HG03139 (cell line): ENCODE results near the gene SLC22A5.
"Not testable (repeated sequence)": the region's sequence is repeated elsewhere in the genome, so short reads cannot be mapped to it uniquely, and the experiment has no call there.

Experiments used
- ATAC-seq: cut with Tn5 transposase; IDR thresholded peaks from one replicate; pipeline ENCODE4 v1.9.1; 2021; ENCODE audit not compliant: unreplicated experiment

The SLC22A5 gene

GRCh38 chr5:132387640-132388117 lies 18.2 kb downstream of the SLC22A5 start:
- no peak for ATAC-seq

DNA sequence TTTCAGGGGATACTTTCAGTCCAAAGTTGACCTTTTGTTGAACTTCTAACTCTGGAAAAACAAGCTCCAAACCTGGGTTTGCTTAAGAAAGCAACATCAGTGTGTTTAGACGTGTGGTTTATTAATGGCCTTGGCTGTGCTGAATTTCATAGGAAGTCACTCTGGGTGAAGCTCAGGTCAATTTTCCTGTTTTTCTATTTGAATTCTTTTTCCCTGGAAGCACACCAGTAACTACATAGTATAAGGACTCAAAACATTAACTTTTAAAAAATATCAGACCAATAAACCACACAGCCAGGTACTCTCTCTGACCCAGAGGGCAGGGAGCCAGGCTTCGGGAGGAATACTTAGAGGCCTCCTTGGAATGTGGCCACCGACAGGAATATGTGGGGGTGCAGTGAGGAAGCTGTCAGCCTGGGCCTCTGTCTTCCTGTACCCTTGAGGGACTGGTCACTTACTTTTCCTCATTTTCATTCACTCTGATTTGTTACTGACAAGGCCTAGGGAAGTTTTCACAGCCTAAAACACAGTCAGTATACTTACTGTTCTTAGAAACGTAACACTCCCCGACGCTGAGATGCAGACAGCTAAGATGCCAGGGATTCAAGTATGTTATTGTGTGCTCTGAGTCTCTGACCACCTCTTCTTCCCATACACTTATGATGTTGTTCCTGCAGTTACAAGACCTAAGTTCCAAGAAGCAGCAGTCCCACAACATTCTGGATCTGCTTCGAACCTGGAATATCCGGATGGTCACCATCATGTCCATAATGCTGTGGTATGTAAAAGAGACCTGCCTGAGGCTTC lies 18.9 kb downstream of the SLC22A5 start:
- no peak for ATAC-seq

- no peak for ATAC-seq
Observed at GRCh38 chr5:132389051-132389331, 19.5 kb downstream of the SLC22A5 start.

GRCh38 chr5:132389585-132390286 lies 20.2 kb downstream of the SLC22A5 start:
- ATAC-seq = no peak

DNA sequence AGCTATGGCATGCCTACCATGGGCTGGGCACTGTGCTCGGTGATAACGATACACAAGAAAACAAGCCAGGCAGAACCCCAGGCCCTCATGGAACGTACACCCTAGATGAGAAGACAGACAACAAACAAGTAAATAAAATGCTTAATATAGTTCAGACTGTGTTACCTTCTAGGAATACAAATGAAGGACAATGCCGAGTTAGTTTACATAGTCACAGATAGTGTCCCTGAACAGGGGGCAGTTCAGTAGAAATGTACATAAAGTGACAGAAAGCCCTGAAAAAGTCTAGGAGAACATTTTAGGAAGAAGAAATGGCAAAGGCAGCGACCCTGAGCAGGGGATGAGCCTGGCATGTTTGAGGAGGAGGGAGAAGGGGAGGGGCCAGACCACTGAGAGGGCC lies 21.7 kb downstream of the SLC22A5 start:
- no peak for ATAC-seq

DNA sequence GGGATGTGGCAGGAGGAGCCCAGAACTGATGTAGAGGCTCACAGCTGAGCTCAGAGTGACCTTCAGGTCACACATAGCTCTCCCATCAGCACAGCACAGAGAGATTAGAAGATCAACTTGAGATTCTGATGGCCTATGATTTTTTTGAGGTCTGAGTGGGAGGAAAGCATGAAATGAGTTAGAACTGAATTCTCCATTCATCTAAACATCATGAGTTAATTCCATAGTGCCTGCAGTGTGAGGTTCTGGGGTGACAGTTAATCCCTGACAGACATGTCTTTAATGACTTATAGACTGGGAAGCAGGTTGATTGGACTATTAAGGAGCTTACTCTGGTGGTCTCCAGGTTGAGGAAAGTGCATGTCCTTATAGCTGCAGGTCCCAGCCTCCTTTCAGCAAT lies 22.4 kb downstream of the SLC22A5 start:
- no peak for ATAC-seq

GRCh38 chr5:132392411-132392810 lies 22.9 kb downstream of the SLC22A5 start:
- no peak for ATAC-seq

DNA sequence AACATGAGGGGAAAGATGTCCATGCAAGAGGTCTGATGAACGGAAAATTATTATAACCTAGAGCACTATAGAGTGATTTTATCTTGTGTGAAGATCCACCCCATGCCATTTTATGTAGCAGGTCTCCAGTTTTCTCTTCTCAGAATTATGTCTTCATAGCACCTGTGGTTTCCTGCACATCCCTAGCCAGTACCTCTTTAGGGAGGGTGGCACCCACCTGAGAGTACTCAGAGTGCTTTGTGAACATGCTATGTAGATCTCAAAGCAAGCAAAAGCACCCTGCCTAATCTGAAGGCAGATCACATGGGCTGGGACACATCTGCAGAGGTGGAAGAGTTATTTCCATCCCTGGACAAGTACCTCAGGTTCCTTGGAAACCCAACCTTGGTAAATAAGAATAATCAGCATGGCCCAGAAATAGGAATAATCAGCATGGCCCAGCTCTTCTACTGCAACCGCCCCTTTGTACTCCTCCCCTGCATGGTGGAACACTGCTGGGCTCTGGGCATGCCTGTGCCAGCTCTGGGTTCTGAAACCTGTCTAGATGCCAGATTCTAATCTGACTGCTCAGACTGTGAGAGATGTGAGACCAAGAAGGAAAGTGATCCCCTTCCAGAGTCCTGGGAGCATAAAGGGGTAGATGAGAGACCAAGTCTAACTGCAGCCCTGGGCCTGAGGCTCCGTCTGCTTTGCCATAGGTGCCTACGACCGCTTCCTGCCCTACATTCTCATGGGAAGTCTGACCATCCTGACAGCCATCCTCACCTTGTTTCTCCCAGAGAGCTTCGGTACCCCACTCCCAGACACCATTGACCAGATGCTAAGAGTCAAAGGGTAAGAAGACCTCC lies 23.7 kb downstream of the SLC22A5 start:
- ATAC-seq = no peak

DNA sequence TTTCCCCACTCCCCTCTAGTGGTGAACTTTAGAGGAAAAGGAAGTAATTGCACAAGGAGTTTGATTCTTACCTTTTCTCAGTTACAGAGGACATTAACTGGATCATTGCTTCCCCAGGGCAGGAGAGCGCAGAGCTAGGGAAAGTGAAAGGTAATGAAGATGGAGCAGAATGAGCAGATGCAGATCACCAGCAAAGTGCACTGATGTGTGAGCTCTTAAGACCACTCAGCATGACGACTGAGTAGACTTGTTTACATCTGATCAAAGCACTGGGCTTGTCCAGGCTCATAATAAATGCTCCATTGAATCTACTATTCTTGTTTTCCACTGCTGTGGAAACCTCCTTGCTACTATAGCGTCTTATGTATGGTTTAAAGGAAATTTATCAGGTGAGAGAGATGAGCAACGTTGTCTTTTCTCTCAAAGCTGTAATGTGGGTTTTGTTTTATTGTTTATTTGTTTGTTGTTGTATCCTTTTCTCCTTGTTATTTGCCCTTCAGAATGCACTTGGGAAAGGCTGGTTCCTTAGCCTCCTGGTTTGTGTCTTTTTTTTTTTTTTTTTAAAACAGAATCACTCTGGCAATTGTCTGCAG lies 25.3 kb downstream of the SLC22A5 start:
- peak; percentile 81 for ATAC-seq

- no peak for ATAC-seq
Observed at GRCh38 chr5:132396589-132397031, 27.1 kb downstream of the SLC22A5 start.

GRCh38 chr5:132397224-132397623 lies 27.7 kb downstream of the SLC22A5 start:
- no peak for ATAC-seq

GRCh38 chr5:132397936-132398675 lies 28.6 kb downstream of the SLC22A5 start:
- not testable (repeated sequence) for ATAC-seq

DNA sequence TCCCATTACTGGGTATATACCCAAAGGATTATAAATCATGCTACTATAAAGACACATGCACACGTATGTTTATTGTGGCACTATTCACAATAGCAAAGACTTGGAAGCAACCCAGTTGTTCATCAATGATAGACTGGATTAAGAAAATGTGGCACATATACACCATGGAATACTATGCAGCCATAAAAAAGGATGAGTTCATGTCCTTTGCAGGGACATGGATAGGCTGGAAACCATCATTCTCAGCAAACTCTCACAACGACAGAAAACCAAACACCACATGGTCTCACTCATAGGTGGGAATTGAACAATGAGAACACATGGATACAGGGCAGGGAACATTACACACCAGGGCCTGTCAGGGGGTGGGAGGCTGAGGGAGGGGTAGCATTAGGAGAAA lies 34.5 kb downstream of the SLC22A5 start:
- ATAC-seq = not testable (repeated sequence)

GRCh38 chr5:132405646-132406045 lies 36.1 kb downstream of the SLC22A5 start:
- ATAC-seq = no peak

DNA sequence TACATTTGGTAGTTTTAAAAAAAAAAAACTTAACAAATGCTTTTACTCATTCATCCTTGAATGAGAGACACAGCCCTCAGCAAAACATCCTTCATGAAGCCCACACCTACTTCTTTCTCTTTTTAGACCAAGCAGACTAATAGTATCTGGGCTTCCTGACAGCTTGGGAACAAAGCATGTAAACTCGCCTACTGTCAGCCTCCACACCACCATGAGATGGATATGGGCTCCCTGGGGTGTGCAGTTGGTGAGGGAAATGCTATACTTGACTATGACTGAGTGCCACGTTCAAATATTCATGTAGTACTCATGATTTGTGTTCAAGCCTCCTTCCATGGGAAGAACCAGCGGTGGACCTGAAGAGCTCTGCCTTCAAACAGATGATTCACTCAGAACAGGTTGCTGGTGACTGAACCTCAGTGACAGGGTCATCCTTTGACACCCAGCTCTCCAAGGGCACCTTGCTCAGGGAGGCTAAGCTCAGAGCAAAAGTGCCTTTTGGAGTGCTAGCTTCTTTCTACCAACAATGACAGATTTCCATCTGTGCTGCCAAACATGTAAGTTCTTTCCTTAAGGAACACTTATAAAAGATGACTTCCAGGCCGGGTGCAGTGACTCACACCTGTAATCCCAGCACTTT lies 36.8 kb downstream of the SLC22A5 start:
- ATAC-seq = no peak

- ATAC-seq = no peak
Observed at GRCh38 chr5:132407970-132408369, 38.5 kb downstream of the SLC22A5 start.

- ATAC-seq = no peak
Observed at GRCh38 chr5:132408456-132408855, 38.9 kb downstream of the SLC22A5 start.

DNA sequence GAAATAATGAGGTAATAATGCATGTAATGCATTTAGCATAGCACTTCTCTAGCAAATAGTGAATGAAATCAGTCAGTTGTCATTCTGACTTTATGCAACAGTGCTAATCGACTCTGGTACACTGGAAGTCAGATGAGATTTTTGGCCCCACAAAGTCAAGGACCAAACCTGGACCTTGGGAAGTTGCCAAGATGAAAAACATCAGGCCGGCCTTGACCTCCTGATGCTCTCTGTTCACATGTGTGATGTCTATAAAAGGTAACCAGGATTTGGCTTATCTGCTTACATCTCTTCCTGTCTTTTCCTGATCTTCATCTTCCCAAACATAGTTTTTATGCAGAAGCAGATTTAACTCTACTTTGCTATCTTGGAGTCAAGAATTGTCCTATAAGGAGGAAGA lies 39.5 kb downstream of the SLC22A5 start:
- no peak for ATAC-seq

GRCh38 chr5:132410451-132411303 lies 41.2 kb downstream of the SLC22A5 start:
- peak; percentile 64 for ATAC-seq
